HepG2 (cell line): Measurements from ENCODE around the gene QDPR. TPM values are rescaled to one million over a fixed set of nuclear protein-coding genes. Genes with fewer than 3 reads are reported as not detected.

Experiments
- EP300 ChIP-seq, 3 experiments: sonication (generic) in 1 of 3; formaldehyde crosslinking in 1 of 3; IDR thresholded peaks; 2 replicates each; pipeline versions ENCODE4 v1.5.1 to v1.6.1; 2011 to 2020; ENCODE audit warnings: low read depth in 2 of 3, low read length in 2 of 3, borderline replicate concordance in 1 of 3, improper control_type of control experiment in 1 of 3, mild to moderate bottlenecking in 1 of 3, missing genetic modification reagents in 1 of 3, moderate library complexity in 1 of 3
- FOXO4 ChIP-seq: sonication (generic); formaldehyde crosslinking; conservative IDR thresholded peaks from 2 replicates; pipeline ENCODE4 v1.8.1; 2023; ENCODE audit warnings: missing genetic modification reagents
- HNF1A ChIP-seq, 2 experiments: sonication (generic) in 1 of 2; formaldehyde crosslinking in 1 of 2; IDR thresholded peaks; 2 replicates each; pipeline versions ENCODE4 v1.4.0 to v1.6.1; 2016 to 2020; ENCODE audit warnings: borderline replicate concordance in 1 of 2, low read depth in 1 of 2, mild to moderate bottlenecking in 1 of 2, missing genetic modification reagents in 1 of 2
- SMYD3 ChIP-seq: sonication (generic); formaldehyde crosslinking; IDR thresholded peaks from 2 replicates; pipeline ENCODE4 v1.8.1; 2023; ENCODE audit warnings: mild to moderate bottlenecking, missing genetic modification reagents
- SP4 ChIP-seq: sonication (generic); formaldehyde crosslinking; IDR thresholded peaks from 2 replicates; pipeline ENCODE4 v1.8.1; 2023; ENCODE audit warnings: mild to moderate bottlenecking, missing genetic modification reagents
- ZBTB26 ChIP-seq: IDR thresholded peaks from 2 replicates; pipeline ENCODE4 v1.6.1; 2016; ENCODE audit warnings: missing compliant biosample characterization, missing genetic modification reagents, borderline replicate concordance
- ZHX2 ChIP-seq, 2 experiments: sonication (generic) in 1 of 2; formaldehyde crosslinking in 1 of 2; IDR thresholded peaks; 2 replicates each; pipeline versions ENCODE4 v1.6.1 to v1.9.0; 2014 to 2022; ENCODE audit warnings: antibody characterized with exemption in 1 of 2, borderline replicate concordance in 1 of 2, inconsistent platforms in 1 of 2, low read depth in 1 of 2, missing genetic modification reagents in 1 of 2
- ZNF800 ChIP-seq: sonication (generic); formaldehyde crosslinking; IDR thresholded peaks from 2 replicates; pipeline ENCODE4 v1.4.0; 2020; ENCODE audit warnings: missing genetic modification reagents
- ZSCAN22 ChIP-seq: sonication (generic); formaldehyde crosslinking; IDR thresholded peaks from 2 replicates; pipeline ENCODE4 v1.4.0; 2020; ENCODE audit warnings: mild to moderate bottlenecking, missing genetic modification reagents
- polyA plus RNA-seq, 8 experiments: library from polyadenylated mRNA; depleted of rRNA in 3 of 8; stranded (reverse) in 7 of 8; unstranded in 1 of 8; fragments of >200 nt; fragmentation: Illumina TruSeq in 4 of 8; extraction: Trizol in 4 of 8; gene quantifications; 2 replicates each; pipeline versions ENCODE4 v1.2.1 to v1.2.3, GENCODE V29; 2011 to 2016; ENCODE audit warnings: low read depth in 4 of 8, missing spikeins in 1 of 8, mixed read lengths in 1 of 8; ENCODE audit not compliant: insufficient read depth in 1 of 8
- total RNA-seq, 5 experiments: library from RNA; depleted of rRNA; stranded (reverse); fragments of >200 nt; fragmentation: Illumina TruSeq; extraction: Trizol; gene quantifications; 2 replicates each; pipeline ENCODE4 v1.2.3, GENCODE V29; 2016; ENCODE audit warnings: low read depth in 1 of 5

QDPR gene
- total and polyA plus RNA-seq, 2 of the 13 experiments (the other 11 are each of a cell fraction or from before 2014, with no cell fraction given), result 9.9 to 95.5 TPM

GRCh38 chr4:17511509-17511949 lies 361 bp downstream of the QDPR start (continued):
- TF ChIP-seq ZHX2 (IDR thresholded peaks at IDR 0.05; ENCODE audit: low read depth) (no peak), ZHX2 (CRISPR knock-in tag; IDR thresholded peaks at IDR 0.05; ENCODE audit: borderline replicate concordance) (0 out of 2 replicates have a peak, but pooled peaks have one; percentile 37), ZNF800 (CRISPR knock-in tag) (0 out of 2 replicates have a peak, but pooled peaks have one; percentile 39), ZSCAN22 (CRISPR knock-in tag) (no peak), ZBTB26 (CRISPR knock-in tag) (no peak), HNF1A (IDR thresholded peaks at IDR 0.05; ENCODE audit: low read depth) (no peak), HNF1A (CRISPR knock-in tag; IDR thresholded peaks at IDR 0.05; ENCODE audit: borderline replicate concordance) (no peak), FOXO4 (CRISPR knock-in tag) (0 out of 2 replicates have a peak, but pooled peaks have one; percentile 70), SMYD3 (CRISPR knock-in tag) (no peak), EP300 (IDR thresholded peaks at IDR 0.05; ENCODE audit: low read depth in 2 of 2, low read length in 2 of 2) (no peak), EP300 (CRISPR knock-in tag; IDR thresholded peaks at IDR 0.05; ENCODE audit: borderline replicate concordance) (no peak), SP4 (CRISPR knock-in tag) (no peak)
